ENCODE data around the gene RELL2. TPM values are rescaled to one million over a fixed set of nuclear protein-coding genes. Genes with fewer than 3 reads are reported as not detected.

The RELL2 gene
- total RNA-seq, 1 donor from 2014 or later = 10.2 TPM

DNA sequence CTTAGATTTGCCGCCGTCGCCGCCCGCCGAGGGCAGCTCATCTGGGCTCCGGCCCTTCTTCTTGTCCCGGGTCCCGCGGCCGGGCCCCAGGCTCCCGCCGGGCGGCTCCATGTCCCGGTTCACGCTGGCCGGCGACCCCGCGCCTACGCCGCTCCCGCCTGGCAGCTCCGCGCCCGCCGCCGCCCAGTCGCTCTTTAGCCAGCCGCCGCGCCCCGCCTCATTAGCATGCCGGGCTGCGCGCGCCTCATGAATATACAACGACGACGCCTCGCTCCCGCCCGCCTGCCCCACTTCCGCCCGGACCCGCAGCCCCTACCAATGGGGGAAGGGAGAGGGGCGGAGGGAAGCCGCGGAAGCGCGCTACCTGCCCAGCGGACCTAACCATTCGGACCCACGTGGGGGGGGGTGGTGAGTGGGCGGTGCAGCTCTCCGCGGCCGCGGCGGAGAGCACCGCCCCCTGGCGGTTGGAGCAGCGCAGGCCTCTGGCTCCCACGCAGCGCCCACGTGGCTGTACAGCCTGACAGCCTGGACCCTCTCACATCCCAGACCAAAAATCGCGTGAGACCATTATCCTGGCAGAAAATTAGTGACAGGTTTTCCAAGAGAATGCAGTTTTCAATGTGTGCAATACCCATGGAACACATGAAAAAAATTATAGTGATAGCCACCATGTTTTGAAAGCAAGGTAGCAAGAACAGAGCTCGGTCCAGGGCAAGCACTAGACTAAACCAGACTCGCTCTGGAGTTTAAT is 17.8 kb upstream of the RELL2 start, which contains the start of gene DIAPH1:
Gene DIAPH1, minus strand, starts transcription at position 197 of the 751 bp plus-strand sequence. Its CDS starts 86 bp downstream, at position 111.
- DNase-seq (ENCODE audit: low spot score) = peak; percentile 98

DNA sequence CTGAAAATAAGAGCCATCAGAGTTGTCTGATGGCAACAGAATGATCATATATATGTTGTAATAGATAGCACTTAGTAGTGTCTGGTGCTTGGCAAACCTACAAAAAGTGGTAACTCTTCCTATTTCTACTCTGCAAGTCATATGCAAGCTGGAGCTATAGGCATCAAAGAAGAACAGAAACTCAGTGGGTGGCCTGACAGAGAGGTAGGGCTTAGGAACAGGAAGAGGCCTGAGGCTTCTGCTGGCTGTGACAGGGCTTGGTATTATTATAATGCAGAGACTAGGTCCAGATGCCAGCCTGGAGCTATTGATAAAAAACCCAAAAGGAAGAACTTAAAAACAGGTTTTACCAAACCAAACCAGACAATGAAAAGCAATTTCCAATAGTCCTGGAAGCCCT is 13.6 kb upstream of the RELL2 start:
- DNase-seq (ENCODE audit: low spot score) = no peak

DNA sequence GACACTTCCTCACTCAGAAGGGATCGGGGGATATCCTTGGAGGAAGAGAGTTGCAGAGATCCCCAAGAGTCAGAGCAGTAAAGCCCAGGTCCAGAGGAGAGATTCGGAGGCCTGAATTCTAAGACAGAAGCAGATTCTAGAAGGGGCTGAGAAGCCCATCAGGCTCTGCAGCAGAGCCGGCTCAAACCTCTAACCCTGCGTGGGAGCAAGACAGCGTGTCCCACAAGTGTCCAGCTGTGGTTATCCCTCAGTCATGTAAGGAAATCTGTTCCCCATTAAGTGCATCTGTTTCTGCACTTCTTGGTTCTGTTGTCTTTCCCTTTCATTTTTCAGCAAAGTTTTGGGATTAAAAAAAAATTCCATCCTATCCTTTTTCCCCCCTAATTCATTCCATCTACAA is 13.2 kb upstream of the RELL2 start:
- DNase-seq (ENCODE audit: low spot score) = no peak

DNA sequence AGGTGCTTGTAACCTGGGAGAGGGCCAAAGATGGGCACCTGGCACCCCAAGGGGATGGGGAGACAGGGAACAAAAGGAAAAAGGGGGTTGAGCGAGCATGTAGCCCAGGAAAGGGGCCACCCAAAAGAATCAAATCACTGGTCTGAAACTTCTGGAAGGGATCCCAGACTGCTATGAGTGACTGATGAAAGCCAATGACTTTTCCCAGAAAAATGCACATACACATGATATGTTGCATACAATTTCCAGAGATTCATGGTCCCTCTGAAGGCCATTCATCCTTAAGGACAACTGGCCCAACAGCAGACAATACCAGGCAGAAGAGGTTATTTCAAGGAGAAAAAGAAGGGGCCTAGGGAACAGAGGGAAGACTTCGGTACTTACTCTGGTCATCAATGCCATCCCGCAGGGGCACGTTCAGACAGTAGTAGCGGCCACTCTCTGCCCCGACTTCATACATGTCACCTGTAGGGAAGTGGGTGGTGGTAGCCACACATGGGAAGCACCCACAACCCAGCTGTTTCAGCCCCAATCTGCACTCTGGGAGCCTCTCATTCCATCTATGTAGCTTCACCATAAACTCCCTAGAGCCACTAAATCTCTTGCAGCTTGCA is 8.5 kb upstream of the RELL2 start:
- DNase-seq (ENCODE audit: low spot score) = no peak

DNA sequence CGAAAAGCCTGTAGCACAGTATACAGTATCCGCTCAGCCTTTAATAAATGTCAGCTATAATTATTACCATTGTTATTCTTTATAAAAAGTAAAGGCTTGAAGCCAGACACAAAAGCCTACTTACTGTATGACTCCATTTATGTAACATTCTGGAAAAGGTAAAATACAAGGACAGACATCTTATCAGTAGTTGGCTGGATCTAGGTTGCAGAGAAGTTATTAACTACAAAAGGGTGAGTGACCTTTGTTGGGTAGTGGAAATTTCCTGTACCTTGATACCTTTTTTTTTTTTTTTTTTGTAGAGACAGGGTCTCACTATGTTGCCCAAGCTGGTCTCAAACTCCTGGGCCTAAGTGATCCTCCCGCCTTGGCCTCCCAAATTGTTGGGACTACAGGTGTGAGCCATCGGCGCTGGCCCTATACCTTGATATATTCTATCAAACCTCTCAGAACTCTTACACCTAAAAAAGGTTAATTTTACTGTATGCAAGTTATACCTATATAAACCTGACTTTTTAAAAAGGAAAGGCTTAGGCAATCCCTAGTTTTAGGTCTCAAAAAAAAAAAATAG is 6.1 kb upstream of the RELL2 start:
- no peak for DNase-seq (ENCODE audit: low spot score)

DNA sequence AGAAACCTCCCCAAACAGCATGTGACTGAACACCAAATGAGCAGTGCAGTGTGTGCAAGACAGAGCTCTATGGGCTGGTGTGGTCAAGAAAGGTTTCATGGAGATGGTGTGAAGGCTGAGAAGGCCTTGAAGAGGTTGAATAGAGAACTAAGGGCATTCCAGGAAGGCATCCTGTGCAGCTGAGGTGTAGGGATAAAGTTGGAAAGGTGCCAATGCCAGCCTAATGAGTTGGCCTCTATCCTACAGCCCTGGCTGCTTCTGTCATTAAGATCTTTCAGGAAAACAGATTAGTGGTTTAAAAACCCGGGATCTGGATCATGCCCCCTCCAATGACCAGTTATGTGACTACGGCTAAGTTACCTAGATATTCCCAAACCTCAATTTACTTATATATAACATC is 4.1 kb upstream of the RELL2 start:
- DNase-seq (ENCODE audit: low spot score) = no peak

DNA sequence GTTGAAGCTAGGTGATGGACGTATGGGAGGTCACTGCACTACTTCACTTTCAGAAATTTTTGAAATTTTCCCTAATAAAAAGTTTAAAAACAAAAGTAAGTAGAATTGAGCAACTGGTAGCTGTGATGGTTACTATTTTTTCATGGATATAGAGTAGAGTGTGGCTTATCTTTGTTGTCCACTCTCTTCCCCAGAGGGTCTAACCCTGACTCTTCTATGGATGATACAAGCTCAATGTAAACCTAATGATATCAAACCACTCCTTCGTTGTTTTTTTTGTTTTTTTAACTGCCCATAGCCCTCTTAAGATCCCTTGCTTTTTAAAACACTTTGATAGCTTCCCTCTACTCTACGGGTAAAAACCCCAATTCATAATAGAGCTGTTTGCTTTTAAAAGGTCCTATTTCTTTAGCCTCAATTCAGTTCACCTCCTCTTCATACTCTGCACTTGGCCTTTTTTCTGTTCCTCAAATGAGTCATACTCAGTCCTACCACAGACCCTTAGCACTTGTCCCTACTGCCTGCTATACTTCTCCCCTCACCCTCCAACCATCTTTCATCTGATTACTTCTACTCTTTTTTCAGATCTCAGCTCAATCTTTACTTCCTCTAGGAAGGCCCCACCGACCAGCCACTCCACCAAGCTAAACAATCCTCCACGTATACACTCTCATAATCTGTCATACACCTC is 2.8 kb upstream of the RELL2 start:
- no peak for DNase-seq (ENCODE audit: low spot score)

DNA sequence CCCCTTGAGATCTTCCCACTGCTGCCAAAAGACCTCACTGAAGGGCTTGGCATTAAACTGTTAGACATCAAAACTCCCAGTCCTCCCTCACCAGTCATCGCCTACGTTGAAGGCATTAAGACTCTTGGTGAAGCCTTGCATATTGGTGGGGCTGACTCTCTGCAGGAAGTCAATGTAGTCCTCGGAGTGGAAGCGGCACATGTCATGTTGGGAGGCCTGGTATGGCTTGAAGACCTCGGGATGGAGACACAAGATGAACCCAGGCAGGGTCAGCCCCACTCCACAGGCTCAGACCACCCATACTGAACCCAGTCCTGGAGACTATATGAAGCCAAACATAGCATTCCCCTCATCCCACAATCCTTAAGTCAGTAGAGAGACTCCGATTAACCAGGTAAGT is 2.1 kb upstream of the RELL2 start:
- DNase-seq (ENCODE audit: low spot score) = no peak

DNA sequence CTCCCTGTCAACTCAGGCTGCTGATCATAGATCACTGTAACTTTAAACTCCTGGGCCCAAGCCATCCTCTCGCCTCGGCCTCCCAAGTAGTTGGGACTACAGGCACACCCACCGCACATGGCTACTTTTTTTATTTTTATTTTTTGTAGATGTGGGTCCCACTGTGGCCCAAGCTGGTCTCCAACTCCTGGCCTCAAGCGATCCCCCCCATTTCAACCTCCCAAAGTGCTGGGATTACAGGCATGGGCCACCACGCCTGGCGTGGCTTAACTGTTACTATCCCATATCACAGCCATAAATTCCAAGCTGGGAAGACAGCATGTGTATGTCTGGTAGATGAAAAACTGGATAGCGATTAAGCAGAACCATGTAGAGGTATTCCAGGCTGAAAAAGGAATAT is 1.2 kb upstream of the RELL2 start:
- no peak for DNase-seq (ENCODE audit: low spot score)

DNA sequence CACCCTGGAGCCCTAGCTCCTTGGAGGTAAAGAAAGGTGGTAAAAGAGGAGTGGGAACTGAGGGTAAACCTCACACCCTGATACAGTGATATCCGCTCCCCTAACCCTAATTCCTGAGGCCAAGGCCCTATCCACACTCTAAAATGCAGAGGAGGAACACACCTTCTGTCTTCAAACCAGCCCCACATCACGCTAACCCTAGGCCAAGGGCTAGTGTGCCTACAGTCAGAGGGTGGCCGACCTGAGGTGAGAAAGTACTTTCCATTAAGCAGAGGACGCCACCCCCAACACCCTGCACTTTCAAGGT is 738 bp upstream of the RELL2 start:
- no peak for DNase-seq (ENCODE audit: low spot score)

DNA sequence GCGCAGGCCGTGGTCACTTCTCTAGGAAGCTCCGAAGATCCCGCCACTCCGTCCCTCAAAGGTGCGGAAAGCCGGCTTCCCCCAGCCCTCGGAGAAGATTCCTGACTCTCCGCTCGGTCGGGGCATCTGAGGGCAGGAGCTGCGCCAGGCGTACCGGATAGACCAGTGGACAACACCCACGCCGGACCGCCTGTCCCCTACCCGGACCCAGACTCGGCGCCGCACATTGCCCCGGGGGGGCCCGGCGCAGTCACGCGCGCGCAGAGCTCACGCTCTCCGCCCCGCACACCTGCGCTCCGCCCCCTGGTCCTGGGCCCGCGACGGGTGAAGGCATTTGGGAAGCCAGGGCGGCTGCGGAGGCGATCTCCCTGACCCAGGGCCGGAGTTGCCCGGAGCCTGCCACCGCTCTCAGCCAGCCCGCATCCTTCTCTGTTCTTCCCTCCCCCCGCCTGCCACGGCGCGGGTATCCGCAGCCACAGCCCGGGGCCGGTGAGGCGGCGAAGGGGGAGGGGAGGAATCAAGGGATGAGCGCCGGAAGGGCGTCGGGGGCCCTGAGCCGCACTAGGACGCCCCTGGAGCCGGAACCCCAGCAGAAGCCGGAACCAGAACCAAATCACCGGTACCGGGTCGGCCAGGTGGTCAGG is 448 bp downstream of the RELL2 start:
- no peak for DNase-seq (ENCODE audit: low spot score)

DNA sequence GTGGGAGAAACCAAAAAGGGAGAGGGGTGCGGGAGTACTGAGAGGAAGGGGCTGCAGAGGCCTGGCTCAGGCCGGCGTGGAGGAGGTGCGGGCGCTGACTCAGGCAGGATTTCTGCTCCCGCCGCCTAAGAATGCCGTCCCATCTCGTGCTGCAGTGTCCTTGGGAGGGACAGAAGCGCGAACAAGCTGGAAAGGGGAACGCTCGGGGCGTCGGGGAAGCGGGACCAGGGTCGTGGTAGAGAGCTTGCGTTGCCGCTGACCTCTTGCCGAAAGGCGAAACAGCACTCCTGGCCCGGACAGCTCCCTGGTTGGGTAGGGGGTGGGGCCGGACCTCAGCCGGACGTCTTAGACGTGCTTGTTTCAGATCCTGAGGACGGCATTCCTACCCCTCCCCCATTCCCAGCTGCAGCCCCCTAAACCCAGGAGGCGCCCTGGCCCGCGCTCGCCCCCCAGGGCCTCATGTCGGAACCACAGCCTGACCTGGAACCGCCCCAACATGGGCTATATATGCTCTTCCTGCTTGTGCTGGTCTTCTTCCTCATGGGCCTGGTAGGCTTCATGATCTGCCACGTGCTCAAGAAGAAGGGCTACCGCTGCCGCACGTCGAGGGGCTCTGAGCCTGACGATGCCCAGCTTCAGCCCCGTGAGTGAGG is 1.1 kb downstream of the RELL2 start:
- DNase-seq (ENCODE audit: low spot score) = peak; percentile 60

DNA sequence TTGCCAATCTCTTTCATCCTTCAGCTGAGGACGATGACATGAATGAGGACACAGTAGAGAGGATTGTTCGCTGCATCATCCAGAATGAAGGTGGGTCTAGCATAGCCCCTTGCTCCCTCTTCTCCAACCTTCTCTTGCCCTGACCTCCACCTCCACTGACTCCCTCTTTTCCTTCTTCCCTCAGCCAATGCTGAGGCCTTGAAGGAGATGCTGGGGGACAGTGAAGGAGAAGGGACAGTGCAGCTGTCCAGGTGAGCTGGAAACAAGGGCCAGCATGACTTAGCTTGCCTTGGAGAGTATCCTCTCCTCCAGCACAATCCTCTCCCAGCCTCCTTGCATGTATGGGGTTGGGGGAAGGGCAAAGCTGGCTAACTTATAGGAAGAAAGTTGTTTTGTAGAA is 2.0 kb downstream of the RELL2 start:
- no peak for DNase-seq (ENCODE audit: low spot score)

DNA sequence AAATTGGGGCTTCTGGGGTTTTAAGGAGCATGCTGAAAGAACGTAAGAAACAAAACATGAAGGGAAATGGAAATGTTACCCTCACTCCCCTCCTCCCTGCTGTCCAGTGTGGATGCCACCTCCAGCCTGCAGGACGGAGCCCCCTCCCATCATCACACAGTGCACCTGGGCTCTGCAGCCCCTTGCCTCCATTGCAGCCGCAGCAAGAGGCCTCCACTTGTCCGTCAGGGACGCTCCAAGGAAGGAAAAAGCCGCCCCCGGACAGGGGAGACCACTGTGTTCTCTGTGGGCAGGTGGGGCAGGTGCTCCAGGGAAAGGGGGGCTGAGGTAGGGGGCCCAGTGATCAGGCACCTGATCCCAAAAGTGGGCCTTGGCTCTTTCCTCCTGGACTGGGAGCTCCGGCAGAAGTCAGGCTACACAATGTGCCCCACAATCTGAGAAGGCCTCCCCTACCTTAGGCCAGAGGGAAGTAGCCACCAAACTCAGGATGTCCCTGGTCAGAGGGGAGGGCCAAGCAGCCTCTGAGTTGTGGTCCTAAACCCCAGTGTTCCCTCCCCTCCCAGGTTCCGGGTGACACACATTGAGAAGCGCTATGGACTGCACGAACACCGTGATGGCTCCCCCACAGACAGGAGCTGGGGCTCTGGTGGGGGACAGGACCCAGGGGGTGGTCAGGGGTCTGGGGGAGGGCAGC is 2.7 kb downstream of the RELL2 start:
- no peak for DNase-seq (ENCODE audit: low spot score)

DNA sequence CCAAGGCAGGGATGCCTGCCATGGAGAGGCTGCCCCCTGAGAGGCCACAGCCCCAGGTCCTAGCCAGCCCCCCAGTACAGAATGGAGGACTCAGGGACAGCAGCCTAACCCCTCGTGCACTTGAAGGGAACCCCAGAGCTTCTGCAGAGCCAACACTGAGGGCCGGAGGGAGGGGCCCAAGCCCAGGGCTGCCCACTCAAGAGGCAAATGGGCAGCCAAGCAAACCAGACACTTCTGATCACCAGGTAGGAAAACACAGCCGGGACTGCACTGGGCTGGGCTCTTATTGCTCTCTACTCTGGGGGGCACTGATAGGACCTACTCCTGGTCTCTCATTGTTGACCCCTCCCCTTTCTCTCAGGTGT is 3.2 kb downstream of the RELL2 start:
- no peak for DNase-seq (ENCODE audit: low spot score)

DNA sequence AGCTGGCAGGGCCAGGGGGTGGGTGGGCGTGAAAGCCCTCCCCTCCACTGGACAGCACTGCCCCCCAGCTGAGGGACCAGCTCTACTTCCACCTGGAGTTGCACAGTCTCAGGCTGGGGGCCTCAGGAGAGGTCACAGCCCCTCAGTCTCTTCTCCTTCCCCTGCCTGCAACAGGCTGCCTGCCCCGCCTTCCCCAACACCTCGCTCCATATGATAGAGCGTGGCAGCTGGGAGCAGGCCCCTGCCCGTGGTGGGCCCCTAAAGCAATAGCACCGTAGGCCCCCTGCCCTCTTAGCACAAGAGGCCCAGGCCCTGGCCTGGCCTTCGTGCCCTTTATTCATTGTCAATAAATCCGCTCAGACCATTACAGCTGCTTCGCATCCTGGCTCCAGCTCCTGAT is 3.9 kb downstream of the RELL2 start:
- DNase-seq (ENCODE audit: low spot score) = no peak

DNA sequence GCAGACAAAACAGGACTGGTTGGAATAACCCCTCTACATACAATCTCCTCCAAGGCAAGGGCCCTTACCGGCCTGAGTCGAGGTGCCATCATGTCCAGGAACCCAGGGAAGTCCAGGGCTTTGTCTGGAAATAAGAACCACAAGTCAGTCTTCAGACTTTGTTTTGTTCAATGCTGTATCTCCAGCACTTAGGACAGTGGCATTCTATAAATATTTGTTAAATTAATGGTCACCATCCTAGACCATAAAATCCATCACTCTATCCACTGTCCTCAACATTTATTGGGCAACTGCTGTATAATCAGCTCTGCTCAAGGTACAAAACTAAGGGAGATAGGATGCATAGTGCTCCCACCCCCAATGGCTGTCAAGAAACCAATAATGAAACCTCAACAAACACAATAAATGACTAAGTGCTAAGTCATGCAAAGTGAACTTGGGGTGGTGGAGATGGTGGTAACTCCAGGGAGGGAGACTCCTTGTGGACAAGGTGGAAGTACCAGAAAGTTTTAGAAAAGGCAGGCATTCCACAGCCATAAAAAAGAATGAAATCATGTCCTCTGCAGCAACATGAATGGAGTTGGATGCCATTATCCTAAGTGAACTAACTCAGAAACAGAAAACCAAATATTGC is 5.0 kb downstream of the RELL2 start:
- DNase-seq (ENCODE audit: low spot score) = no peak

DNA sequence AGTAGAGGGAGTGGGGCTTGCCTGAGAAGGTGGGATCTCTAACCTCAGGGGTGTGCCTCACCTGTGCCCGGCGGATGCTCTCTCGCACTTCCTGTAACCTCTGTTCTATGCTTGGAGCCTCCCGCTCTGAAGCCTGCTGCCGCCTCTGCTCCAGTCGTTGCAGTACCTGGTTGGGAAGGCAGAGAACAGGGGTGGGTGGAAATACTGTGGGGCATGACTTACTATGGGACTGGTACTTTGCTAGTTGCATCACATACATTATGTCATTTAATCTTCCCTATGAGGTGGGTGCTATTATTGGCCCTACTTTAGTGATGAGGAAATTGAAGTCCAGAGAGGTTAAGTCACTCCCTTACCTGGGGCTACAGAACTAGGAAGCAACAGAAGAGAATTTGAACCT is 9.2 kb downstream of the RELL2 start:
- DNase-seq (ENCODE audit: low spot score) = no peak

DNA sequence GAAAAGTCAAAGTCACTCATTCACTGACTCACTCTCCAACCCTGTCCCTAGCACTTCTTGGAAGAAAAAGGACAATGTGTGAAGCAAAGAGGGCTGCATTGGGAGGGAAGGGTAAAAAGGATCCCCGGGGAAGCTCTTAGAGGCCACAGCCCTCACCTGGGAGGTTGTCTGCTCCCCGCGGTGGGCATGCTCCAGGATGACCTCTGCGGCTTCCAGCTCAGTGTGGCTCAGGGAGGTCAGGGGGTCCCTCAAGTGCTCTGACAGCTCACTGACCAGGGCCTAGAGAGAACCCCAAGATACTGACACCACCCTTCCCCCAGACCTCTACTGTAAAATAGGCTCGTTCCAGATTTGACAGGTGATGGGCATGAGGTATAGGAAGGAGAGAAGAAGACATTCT is 10.4 kb downstream of the RELL2 start:
- no peak for DNase-seq (ENCODE audit: low spot score)

DNA sequence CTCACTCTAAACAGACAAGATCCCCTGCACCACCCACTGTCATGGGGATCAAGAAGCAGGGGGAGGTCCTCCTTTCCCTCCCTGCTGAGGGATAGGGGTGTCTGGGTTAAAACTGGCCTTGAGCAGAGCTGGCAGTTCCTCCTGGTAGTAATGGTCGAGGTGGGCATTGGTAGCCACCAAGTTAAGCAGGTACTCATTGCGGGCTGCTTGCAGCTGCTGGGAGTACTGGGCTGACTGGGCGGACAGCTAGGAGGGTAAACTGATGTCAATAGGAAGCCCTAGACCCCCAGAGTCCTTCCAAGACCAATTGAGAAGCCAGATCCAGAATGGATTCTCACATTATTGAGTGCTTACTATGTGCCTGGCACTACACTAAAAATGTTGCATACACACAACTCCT is 11.1 kb downstream of the RELL2 start:
- DNase-seq (ENCODE audit: low spot score) = no peak
